Activated CD8-positive, alpha-beta T cell treated with anti-CD3 and anti-CD28 coated beads for 36 hours (primary cell): ENCODE data around the gene LIN37. TPM values are rescaled to one million over a fixed set of nuclear protein-coding genes. Genes with fewer than 3 reads are reported as not detected.

ENCODE experiments used
- ATAC-seq: fragments of 200-7000 bp; cut with Tn5 transposase; one replicate; pipeline ENCODE4 v1.10.0; 2021; ENCODE audit warnings: mild to moderate bottlenecking, moderate library complexity
- CTCF ChIA-PET: fragments of 350-600 bp; sonication (Branson Sonifier 250); formaldehyde crosslinking; loops from one replicate; lab custom pipeline; 2021; ENCODE audit warnings: antibody characterized with exemption; lab: Charles Lee
- POLR2A ChIA-PET: fragments of 350-600 bp; sonication (Branson Sonifier 250); formaldehyde crosslinking; loops from one replicate; lab custom pipeline; 2021; ENCODE audit warnings: antibody characterized with exemption; lab: Charles Lee
- DNase-seq: peaks from one replicate; pipeline ENCODE4 v3.0.0-alpha.2; 2020
- H3K27ac Mint-ChIP-seq: one replicate; pipeline ENCODE4 v1.8.0; 2021; ENCODE audit warnings: mild to moderate bottlenecking, mixed read lengths
- H3K27me3 Mint-ChIP-seq: one replicate; pipeline ENCODE4 v1.8.0; 2021; ENCODE audit warnings: mixed read lengths
- H3K36me3 Mint-ChIP-seq: one replicate; pipeline ENCODE4 v1.8.0; 2021; ENCODE audit warnings: low read depth, mixed read lengths
- H3K4me1 Mint-ChIP-seq: one replicate; pipeline ENCODE4 v1.8.0; 2021; ENCODE audit warnings: low read depth, mixed read lengths
- H3K4me3 Mint-ChIP-seq: one replicate; pipeline ENCODE4 v1.8.0; 2021; ENCODE audit warnings: mild to moderate bottlenecking, moderate library complexity, mixed read lengths
- H3K9me3 Mint-ChIP-seq: one replicate; pipeline ENCODE4 v1.8.0; 2021; ENCODE audit warnings: mixed read lengths
- intact Hi-C: fragments of 100-400 bp; cut with micrococcal nuclease; formaldehyde crosslinking; loops from one replicate; pipeline ENCODE4 v1.10.0; 2022
- total RNA-seq, 2 experiments: library from RNA; stranded (reverse); gene quantifications; one replicate each; pipeline ENCODE4 v1.2.3, GENCODE V29; 2021
- TF ChIP-seq, protein P1 (sequence below): fragments of 200-600 bp; IDR thresholded peaks from one replicate; pipeline ENCODE4 v1.8.0; 2022; ENCODE audit warnings: antibody characterized with exemption, mild to moderate bottlenecking

The LIN37 gene
- total RNA-seq, 2 experiments from 2014 or later = 4.5 to 7.8 TPM

DNA sequence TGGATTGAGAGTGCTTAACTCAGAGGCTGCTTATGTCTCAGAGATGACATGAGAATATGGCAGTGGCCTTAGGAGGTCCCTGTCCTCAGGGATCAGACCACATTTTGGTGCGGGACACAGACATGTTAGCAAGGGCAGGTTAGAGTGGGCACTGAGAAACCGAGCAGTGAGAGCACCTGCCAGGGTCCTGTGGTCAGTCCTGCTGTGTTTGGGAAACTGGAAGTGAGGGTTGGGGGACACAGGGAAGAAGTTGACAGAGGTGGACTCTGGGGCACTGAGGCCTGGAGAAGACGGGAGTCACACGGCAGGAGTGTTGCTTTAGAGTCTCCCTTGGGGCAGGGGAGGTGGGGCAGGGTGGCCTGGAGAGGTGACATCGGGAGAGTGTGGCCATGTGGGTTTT, 13.5 kb upstream of the LIN37 start:
- Mint-ChIP-seq H3K36me3 (peaks cover 42% of the 10 kb centered on the region), H3K27me3 (no peaks in the 10 kb centered on the region), H3K9me3 (no peaks in the 10 kb centered on the region), H3K4me3 (no peak overlapping the region), H3K27ac (peak overlapping the region; percentile 64), H3K4me1 (peaks cover 13% of the 10 kb centered on the region)
- TF ChIP-seq, protein P1, sequence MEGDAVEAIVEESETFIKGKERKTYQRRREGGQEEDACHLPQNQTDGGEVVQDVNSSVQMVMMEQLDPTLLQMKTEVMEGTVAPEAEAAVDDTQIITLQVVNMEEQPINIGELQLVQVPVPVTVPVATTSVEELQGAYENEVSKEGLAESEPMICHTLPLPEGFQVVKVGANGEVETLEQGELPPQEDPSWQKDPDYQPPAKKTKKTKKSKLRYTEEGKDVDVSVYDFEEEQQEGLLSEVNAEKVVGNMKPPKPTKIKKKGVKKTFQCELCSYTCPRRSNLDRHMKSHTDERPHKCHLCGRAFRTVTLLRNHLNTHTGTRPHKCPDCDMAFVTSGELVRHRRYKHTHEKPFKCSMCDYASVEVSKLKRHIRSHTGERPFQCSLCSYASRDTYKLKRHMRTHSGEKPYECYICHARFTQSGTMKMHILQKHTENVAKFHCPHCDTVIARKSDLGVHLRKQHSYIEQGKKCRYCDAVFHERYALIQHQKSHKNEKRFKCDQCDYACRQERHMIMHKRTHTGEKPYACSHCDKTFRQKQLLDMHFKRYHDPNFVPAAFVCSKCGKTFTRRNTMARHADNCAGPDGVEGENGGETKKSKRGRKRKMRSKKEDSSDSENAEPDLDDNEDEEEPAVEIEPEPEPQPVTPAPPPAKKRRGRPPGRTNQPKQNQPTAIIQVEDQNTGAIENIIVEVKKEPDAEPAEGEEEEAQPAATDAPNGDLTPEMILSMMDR = no peak
- ChIA-PET POLR2A (interaction anchor here (0.7 to 5.6 kb wide), 3 partner anchors 10 to 22 kb away, joined by 3 to 105 read pairs (median 4); partner anchors contain the start of genes KMT2B and U2AF1L4), CTCF (no interaction called here)
- no peak for ATAC-seq
- no peak for DNase-seq
- intact Hi-C loops = loop anchor here (5.0 kb wide), 1 partner anchor 43 kb away; no protein-coding TSS in a partner anchor

DNA sequence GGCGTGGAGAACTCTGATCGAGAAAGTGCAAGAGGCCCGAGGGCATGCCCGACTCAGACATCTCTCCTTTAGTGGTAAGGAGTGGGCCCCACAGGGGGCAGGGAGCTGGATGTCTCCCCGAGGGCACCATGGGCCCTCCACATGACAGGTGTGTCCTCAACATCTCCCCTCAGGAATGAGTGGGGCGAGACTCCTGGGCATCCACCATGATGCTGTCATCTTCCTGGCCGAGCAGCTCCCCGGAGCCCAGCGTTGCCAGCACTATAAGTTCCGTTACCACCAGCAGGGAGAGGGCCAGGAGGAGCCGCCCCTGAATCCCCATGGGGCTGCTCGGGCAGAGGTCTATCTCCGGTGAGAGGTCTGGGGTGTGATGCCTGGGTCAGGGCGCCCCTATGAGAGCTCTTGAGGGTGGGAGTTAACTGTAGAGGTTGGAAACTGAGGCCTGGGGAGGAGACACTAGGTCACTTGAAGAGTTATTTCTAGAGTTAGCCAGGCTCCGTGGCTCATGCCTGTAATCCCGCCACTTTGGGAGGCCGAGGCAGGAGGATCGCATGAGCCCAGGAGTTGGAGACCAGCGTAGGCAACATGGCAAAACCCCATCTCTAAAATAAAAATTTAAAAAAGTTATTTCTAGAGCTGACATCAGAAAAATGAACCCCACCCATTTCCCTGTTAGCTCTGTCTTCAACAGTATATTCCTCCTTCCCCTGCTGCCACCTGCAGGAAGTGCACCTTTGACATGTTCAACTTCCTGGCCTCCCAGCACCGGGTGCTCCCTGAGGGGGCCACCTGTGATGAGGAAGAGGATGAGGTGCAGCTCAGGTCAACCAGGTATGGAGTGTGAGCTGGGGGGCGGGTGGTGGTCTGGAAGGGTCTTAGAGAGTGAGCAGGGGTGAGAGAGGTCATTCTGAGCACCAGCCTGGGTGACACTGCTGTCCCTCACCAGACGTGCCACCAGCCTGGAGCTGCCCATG, 11.2 kb upstream of the LIN37 start:
- ATAC-seq = no peak
- Mint-ChIP-seq H3K9me3 (no peaks in the 10 kb centered on the region), H3K4me1 (peaks cover 11% of the 10 kb centered on the region), H3K27me3 (no peaks in the 10 kb centered on the region), H3K4me3 (no peak overlapping the region), H3K27ac (peak overlapping the region; percentile 77), H3K36me3 (peaks cover 42% of the 10 kb centered on the region)
- intact Hi-C loops = loop anchor here (5.0 kb wide), 1 partner anchor 45 kb away; no protein-coding TSS in a partner anchor
- TF ChIP-seq, protein P1 = peak; percentile 25
- ChIA-PET CTCF (interaction anchor here (0.6 to 1.6 kb wide), 7 partner anchors 8 to 82 kb away, joined by 3 to 9 read pairs (median 4); partner anchors contain the start of genes LIN37, PSENEN and U2AF1L4), POLR2A (interaction anchor here (0.5 to 5.6 kb wide), 10 partner anchors 8 to 119 kb away, joined by 3 to 105 read pairs (median 4); partner anchors contain the start of genes KIRREL2, KMT2B and PSENEN)
- peak; percentile 64 for DNase-seq

DNA sequence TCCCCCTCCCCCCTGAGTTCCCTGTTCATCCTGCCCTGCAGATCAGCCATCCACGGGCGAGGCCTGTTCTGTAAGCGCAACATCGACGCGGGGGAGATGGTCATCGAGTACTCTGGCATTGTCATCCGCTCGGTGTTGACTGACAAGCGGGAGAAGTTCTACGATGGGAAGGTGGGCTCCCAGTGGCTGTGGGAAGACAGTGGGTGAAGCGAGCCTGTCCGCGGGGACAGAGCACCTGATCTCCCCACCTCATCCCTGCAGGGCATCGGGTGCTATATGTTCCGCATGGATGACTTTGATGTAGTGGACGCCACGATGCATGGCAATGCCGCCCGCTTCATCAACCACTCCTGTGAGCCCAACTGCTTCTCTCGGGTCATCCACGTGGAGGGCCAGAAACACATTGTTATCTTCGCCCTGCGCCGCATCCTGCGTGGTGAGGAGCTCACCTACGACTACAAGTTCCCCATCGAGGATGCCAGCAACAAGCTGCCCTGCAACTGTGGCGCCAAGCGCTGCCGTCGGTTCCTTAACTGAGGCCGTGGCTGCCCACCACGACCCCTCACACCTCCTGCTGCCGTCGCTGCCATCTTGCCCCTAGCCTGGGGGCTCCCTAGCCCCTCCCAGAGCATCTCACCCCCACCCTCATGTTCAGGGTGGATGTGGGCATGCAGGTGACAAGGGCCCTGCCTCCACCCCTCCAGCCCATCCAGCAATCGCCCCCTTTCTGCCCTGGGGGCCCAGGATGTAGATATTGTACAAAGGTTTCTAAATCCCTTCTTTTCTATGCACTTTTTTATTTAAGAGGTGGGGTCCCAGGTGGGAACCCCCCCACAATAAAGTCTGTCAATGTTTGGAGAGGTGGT, 10.1 kb upstream of the LIN37 start:
- intact Hi-C loops = loop anchor here (5.0 kb wide), 1 partner anchor 46 kb away; no protein-coding TSS in a partner anchor
- DNase-seq (no peak), ATAC-seq (no peak)
- H3K9me3 Mint-ChIP-seq = no peaks in the 10 kb centered on the region
- ChIA-PET CTCF (interaction anchor here (1.6 to 3.1 kb wide), 3 partner anchors 41 to 82 kb away, joined by 6 to 15 read pairs (median 9); no protein-coding TSS in a partner anchor), POLR2A (interaction anchor here (1.0 to 5.6 kb wide), 7 partner anchors 9 to 28 kb away, joined by 3 to 105 read pairs (median 6); partner anchors contain the start of genes KMT2B and LIN37)
- TF ChIP-seq, protein P1 = no peak
- peak overlapping the region; percentile 66 for H3K27ac Mint-ChIP-seq
- peaks cover 50% of the 10 kb centered on the region for H3K36me3 Mint-ChIP-seq
- H3K27me3 Mint-ChIP-seq = no peaks in the 10 kb centered on the region
- H3K4me3 Mint-ChIP-seq = peak overlapping the region; percentile 87
- peaks cover 17% of the 10 kb centered on the region for H3K4me1 Mint-ChIP-seq

DNA sequence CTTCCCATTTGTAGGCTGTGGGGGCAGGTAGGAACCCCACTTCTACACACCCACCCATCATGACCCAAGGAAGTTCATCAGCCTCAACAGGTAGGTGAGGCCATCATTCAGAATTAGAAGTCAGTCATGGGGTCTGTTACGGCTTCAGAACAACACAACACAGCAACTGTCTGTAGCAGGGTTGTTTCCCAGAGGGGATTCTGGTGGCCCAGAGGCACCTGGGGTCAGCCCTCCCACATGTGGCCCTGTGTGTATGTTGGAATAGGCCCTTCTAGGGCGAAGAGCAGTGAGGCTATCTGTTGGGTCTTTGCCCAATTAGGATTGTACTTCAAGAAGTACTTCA, 9.5 kb upstream of the LIN37 start:
- TF ChIP-seq, protein P1 = no peak
- Mint-ChIP-seq H3K27ac (peak overlapping the region; percentile 66), H3K9me3 (no peaks in the 10 kb centered on the region), H3K4me3 (peak overlapping the region; percentile 87), H3K4me1 (peaks cover 21% of the 10 kb centered on the region), H3K36me3 (peaks cover 53% of the 10 kb centered on the region), H3K27me3 (no peaks in the 10 kb centered on the region)
- DNase-seq (no peak), ATAC-seq (no peak)
- ChIA-PET CTCF (interaction anchor here (1.5 to 3.1 kb wide), 3 partner anchors 8 to 81 kb away, joined by 3 to 18 read pairs (median 15); no protein-coding TSS in a partner anchor), POLR2A (interaction anchor here (1.5 to 5.6 kb wide), 5 partner anchors 9 to 17 kb away, joined by 4 to 105 read pairs (median 16); partner anchors contain the start of genes KMT2B and LIN37)
- intact Hi-C loops = loop anchor here (5.0 kb wide), 1 partner anchor 47 kb away; no protein-coding TSS in a partner anchor
